GM12801 (cell line): Measurements from ENCODE around the gene CPNE4.

Experiments used
- CTCF ChIP-seq: IDR thresholded peaks from one replicate; pipeline ENCODE4 v1.5.1; 2011; ENCODE audit warnings: control low read depth; ENCODE audit not compliant: insufficient read length; ENCODE audit errors: extremely low read depth

Gene CPNE4

GRCh38 chr3:132033471-132033870 is 1.3 kb downstream of the CPNE4 start:
- TF ChIP-seq CTCF, result no peak

- no peak for TF ChIP-seq CTCF
These were observed 1.9 kb downstream of the CPNE4 start for GRCh38 chr3:132032959-132033358.

- no peak for TF ChIP-seq CTCF
These were observed 5.5 kb downstream of the CPNE4 start for GRCh38 chr3:132029182-132029902.

- no peak for TF ChIP-seq CTCF
These were observed 11.9 kb downstream of the CPNE4 start for GRCh38 chr3:132022914-132023313.

GRCh38 chr3:132020058-132020457 is 14.8 kb downstream of the CPNE4 start:
- no peak for TF ChIP-seq CTCF

GRCh38 chr3:132017137-132017536 is 17.7 kb downstream of the CPNE4 start:
- no peak for TF ChIP-seq CTCF

GRCh38 chr3:132016061-132017041 is 18.5 kb downstream of the CPNE4 start:
- TF ChIP-seq CTCF, result no peak
